Endodermal cell (in vitro differentiated cells): ENCODE measurements around the gene MARCHF5. TPM values are rescaled to one million over a fixed set of nuclear protein-coding genes. Genes with fewer than 3 reads are reported as not detected.
A peak's percentile ranks its signal among the peaks of the same experiment; 100 is the strongest.
"Not testable (repeated sequence)": the region's sequence is repeated elsewhere in the genome, so short reads cannot be mapped to it uniquely, and the experiment has no call there.

ENCODE experiments used
- DNase-seq: peaks from one replicate; pipeline ENCODE4 v3.0.0-alpha.2; 2017
- H3K27ac ChIP-seq: 2 replicates; pipeline ENCODE4 v1.5.1; 2013; ENCODE audit warnings: mild to moderate bottlenecking, low read depth, low read length, moderate library complexity
- H3K27me3 ChIP-seq: 2 replicates; pipeline ENCODE4 v1.6.1; 2013; ENCODE audit warnings: mild to moderate bottlenecking, low read length, moderate library complexity; ENCODE audit not compliant: insufficient read depth, control insufficient read depth, poor library complexity, severe bottlenecking
- H3K36me3 ChIP-seq: 2 replicates; pipeline ENCODE4 v1.7.0; 2013; ENCODE audit warnings: mild to moderate bottlenecking, low read length, moderate library complexity; ENCODE audit not compliant: control insufficient read depth, insufficient read depth
- H3K4me1 ChIP-seq: one replicate; pipeline ENCODE4 v1.7.0; 2013; ENCODE audit warnings: low read length; ENCODE audit not compliant: control insufficient read depth, insufficient read depth
- H3K4me3 ChIP-seq: 2 replicates; pipeline ENCODE4 v1.5.1; 2013; ENCODE audit warnings: mild to moderate bottlenecking, low read length, moderate library complexity
- H3K9ac ChIP-seq: 2 replicates; pipeline ENCODE4 v1.6.1; 2013; ENCODE audit warnings: mild to moderate bottlenecking, low read length, moderate library complexity; ENCODE audit not compliant: poor library complexity, severe bottlenecking; ENCODE audit errors: extremely low read depth
- H3K9me3 ChIP-seq: 2 replicates; pipeline ENCODE4 v1.6.1; 2013; ENCODE audit warnings: mild to moderate bottlenecking, low read length, moderate library complexity; ENCODE audit not compliant: control insufficient read depth
- H3K27ac Mint-ChIP-seq: 2 replicates; pipeline ENCODE4 v1.8.0; 2020; ENCODE audit warnings: mixed read lengths
- H3K27me3 Mint-ChIP-seq: 2 replicates; pipeline ENCODE4 v1.8.0; 2021; ENCODE audit warnings: mild to moderate bottlenecking, mixed read lengths; ENCODE audit not compliant: insufficient read depth
- H3K36me3 Mint-ChIP-seq: 2 replicates; pipeline ENCODE4 v1.8.0; 2020; ENCODE audit warnings: low read depth, mixed read lengths
- H3K4me1 Mint-ChIP-seq: 2 replicates; pipeline ENCODE4 v1.8.0; 2020; ENCODE audit warnings: mixed read lengths
- H3K4me3 Mint-ChIP-seq: 2 replicates; pipeline ENCODE4 v1.8.0; 2020; ENCODE audit warnings: mild to moderate bottlenecking, moderate library complexity, mixed read lengths
- H3K9me3 Mint-ChIP-seq: 2 replicates; pipeline ENCODE4 v1.8.0; 2020; ENCODE audit warnings: mild to moderate bottlenecking, mixed read lengths
- CTCF ChIP-seq: fragments of 200-600 bp; sonication (generic); conservative IDR thresholded peaks from 2 replicates; pipeline ENCODE4 v1.5.0; 2021; ENCODE audit warnings: antibody characterized with exemption, mild to moderate bottlenecking
- WGBS, 2 experiments: methylation state at CpG; one replicate each; pipeline versions ENCODE4 v1.1.5 to v1.1.7; 2013; ENCODE audit warnings: missing lambda C conversion rate in 2 of 2, mixed read lengths in 1 of 2; ENCODE audit not compliant: insufficient coverage in 1 of 2, insufficient read length in 1 of 2; 5-methylcytosine and 5-hydroxymethylcytosine counted together
- total RNA-seq, 2 donors: library from RNA; stranded (reverse); fragmentation: NEBNext Ultra II Directional in 1 of 2; extraction: Animal tissue kit (Norgen Biotek cat#: 25700) in 1 of 2; gene quantifications; 2 replicates in 1 of 2; 3 replicates in 1 of 2; pipeline ENCODE4 v1.2.1, GENCODE V29; 2021

The MARCHF5 gene
- total RNA-seq, 2 donors from 2014 or later = 29.8 to 38.0 TPM

GRCh38 chr10:92387289-92387940 is 96.4 kb downstream of the MARCHF5 start:
- TF ChIP-seq CTCF = no peak
- no peaks in the 10 kb centered on the region for H3K36me3 Mint-ChIP-seq
- no peak overlapping the region for H3K4me3 Mint-ChIP-seq
- H3K27ac ChIP-seq = no peak overlapping the region
- H3K36me3 ChIP-seq = no peaks in the 10 kb centered on the region
- peak; percentile 97 for DNase-seq
- H3K4me1 Mint-ChIP-seq = peaks cover 6% of the 10 kb centered on the region
- 32 to 48% methylated on average over 8 to 11 of the region's 11 CpGs for WGBS, 2 experiments
- H3K27me3 Mint-ChIP-seq = no peaks in the 10 kb centered on the region
- no peaks in the 10 kb centered on the region for H3K9me3 ChIP-seq
- H3K9ac ChIP-seq = no peak overlapping the region
- no peak overlapping the region for H3K27ac Mint-ChIP-seq
- no peaks in the 10 kb centered on the region for H3K27me3 ChIP-seq
- no peak overlapping the region for H3K4me3 ChIP-seq
- no peaks in the 10 kb centered on the region for H3K9me3 Mint-ChIP-seq
- H3K4me1 ChIP-seq = no peaks in the 10 kb centered on the region

GRCh38 chr10:92393173-92393572 is 102.2 kb downstream of the MARCHF5 start:
- not testable (repeated sequence) for H3K27me3 Mint-ChIP-seq, H3K27ac ChIP-seq, H3K9me3 ChIP-seq, H3K9me3 Mint-ChIP-seq, H3K4me1 ChIP-seq, H3K27ac Mint-ChIP-seq, H3K4me3 ChIP-seq, H3K36me3 ChIP-seq, H3K4me1 Mint-ChIP-seq, H3K4me3 Mint-ChIP-seq, DNase-seq, H3K27me3 ChIP-seq, H3K36me3 Mint-ChIP-seq, H3K9ac ChIP-seq
- 0% methylated on average over 1 of the region's 1 CpG; no CpG with 5 or more reads in 1 of the 2 experiments for WGBS, 2 experiments

- Mint-ChIP-seq H3K36me3 (no peaks in the 10 kb centered on the region), H3K4me1 (no peaks in the 10 kb centered on the region), H3K9me3 (peaks cover 13% of the 10 kb centered on the region), H3K27ac (no peak overlapping the region), H3K4me3 (no peak overlapping the region), H3K27me3 (no peaks in the 10 kb centered on the region)
- TF ChIP-seq CTCF = no peak
- DNase-seq = no peak
- WGBS, 2 experiments = 65 to 70% methylated on average over 4 of the region's 4 CpGs
- H3K4me1 ChIP-seq = no peaks in the 10 kb centered on the region
- no peaks in the 10 kb centered on the region for H3K27me3 ChIP-seq
- no peak overlapping the region for H3K9ac ChIP-seq
- no peaks in the 10 kb centered on the region for H3K36me3 ChIP-seq
- H3K9me3 ChIP-seq = no peaks in the 10 kb centered on the region
- no peak overlapping the region for H3K27ac ChIP-seq
- no peak overlapping the region for H3K4me3 ChIP-seq
These were observed 104.3 kb downstream of the MARCHF5 start for GRCh38 chr10:92395271-92395670.

- not testable (repeated sequence) for H3K27me3 ChIP-seq, H3K27ac ChIP-seq, H3K4me1 Mint-ChIP-seq, H3K27ac Mint-ChIP-seq, H3K9me3 ChIP-seq, H3K36me3 Mint-ChIP-seq, H3K27me3 Mint-ChIP-seq, DNase-seq, H3K4me3 ChIP-seq, H3K9ac ChIP-seq, H3K36me3 ChIP-seq, H3K4me1 ChIP-seq, H3K4me3 Mint-ChIP-seq
- 91 to 100% methylated on average over 1 to 5 of the region's 5 CpGs for WGBS, 2 experiments
- H3K9me3 Mint-ChIP-seq = peaks cover 13% of the 10 kb centered on the region
These were observed 111.3 kb downstream of the MARCHF5 start for GRCh38 chr10:92402234-92402633.

Other genes starting within 250 kb of the MARCHF5 start
- 1 to 10 TPM; 1.1 to 1.3 TPM for gene CPEB3, start 89 bp upstream of the MARCHF5 start, total RNA-seq